ENCODE measurements around the gene UBE2E3. TPM values are rescaled to one million over a fixed set of nuclear protein-coding genes. Genes with fewer than 3 reads are reported as not detected.

The UBE2E3 gene
- total RNA-seq, 4 donors from 2014 or later: 61.2 to 114 (median 82.3) TPM

DNA sequence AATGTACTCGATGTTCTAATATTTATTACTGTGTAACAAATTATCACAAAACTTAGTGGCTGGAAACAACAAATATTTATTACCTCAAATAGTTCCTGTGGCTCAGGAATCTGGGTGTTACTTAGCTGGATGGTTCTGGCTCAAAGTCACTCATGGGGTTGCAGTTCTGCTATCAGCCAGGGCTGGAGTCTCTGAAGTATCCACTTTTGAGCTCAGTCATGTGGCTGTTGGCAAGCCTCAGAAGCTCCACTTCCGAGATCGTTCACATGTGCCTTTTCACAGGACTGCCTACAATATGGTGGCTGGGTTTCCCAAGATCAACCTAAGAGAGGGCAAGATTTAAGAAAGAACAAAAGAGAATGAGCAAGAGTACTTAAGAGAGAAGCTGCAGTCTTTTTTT lies 19.4 kb upstream of the UBE2E3 start:
- no peak for TF ChIP-seq CTCF (IDR thresholded peaks at IDR 0.05; ENCODE audit: low read depth)

GRCh38 chr2:180962727-180963314 lies 17.6 kb upstream of the UBE2E3 start:
- TF ChIP-seq CTCF (IDR thresholded peaks at IDR 0.05; ENCODE audit: low read depth): no peak

DNA sequence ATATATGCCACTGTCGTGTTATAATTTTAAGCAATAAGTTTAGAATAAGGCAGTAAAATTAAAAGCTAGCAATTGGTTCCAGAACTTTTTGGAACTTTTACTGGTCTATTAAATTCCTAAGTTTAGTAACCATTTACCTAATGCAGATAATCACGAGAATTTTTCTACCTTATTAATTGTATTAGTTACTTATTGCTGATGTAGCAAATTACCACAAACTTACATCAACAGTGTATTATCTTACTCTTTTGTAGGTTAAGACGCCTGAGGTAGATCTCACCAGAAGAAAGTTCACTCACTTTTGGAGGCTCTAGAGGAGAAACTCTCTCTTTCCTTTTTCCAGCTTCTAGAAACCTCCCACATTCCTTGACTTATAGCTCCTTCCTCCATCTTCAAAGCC lies 14.0 kb upstream of the UBE2E3 start:
- no peak for TF ChIP-seq CTCF (IDR thresholded peaks at IDR 0.05; ENCODE audit: low read depth)

- no peak for TF ChIP-seq CTCF (IDR thresholded peaks at IDR 0.05; ENCODE audit: low read depth)
These were observed 11.3 kb upstream of the UBE2E3 start for GRCh38 chr2:180969124-180969523.

DNA sequence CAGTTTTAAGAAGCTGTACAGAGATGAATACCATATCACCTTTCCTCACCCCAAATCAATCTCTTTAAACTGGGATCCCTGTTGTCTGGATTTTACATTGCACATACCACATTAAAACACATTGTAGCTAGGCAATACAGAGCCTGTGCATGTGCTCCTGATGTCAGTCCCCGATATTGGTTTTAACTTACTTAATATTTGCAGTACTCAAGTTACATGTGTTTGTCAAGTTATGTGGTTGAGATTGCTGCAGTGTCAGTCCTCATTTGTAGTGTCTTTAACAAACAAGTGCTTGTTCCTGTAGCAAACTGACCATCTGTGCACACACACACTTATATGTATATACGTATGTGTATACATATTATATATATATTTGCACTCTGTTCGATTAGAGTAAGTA lies 10.4 kb upstream of the UBE2E3 start:
- no peak for TF ChIP-seq CTCF (IDR thresholded peaks at IDR 0.05; ENCODE audit: low read depth)

DNA sequence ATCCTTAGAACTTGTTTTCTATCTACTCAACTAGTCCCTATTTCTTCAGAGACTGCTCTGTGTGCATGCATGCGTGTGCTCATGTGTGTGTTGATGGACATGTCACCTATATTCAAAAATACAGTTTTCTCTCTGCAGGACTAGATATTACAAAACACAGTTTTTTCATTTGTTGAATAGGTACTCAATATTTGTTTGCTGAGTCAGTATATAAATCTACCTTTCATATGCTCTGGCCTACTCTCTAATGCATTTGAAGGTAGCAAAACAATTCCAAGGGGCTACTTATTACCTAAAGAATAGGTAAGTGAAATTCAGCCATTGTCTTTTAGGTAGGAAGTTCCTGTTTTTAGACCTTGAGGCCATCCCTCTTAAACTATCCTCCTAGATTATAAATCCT lies 8.6 kb upstream of the UBE2E3 start:
- no peak for TF ChIP-seq CTCF (IDR thresholded peaks at IDR 0.05; ENCODE audit: low read depth)

DNA sequence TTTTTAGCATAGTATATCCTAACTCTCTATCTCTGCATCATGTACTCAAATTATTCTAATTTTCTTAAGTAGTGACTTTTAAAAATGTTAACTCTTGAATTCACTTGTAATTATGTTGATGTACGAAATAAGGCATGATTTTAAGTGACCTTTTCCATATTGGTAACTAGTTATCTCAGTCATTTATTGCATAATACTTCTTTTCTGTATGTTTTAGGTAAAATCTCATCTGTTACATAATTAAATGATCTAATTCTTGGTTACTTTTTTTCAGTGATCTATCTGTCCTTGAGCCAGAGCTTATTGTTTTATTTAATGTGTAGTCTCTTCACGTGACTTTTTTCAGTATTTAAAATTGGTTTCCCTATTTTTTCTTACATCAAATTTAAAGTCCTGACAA lies 4.8 kb upstream of the UBE2E3 start:
- no peak for TF ChIP-seq CTCF (IDR thresholded peaks at IDR 0.05; ENCODE audit: low read depth)

All from subcutaneous adipose tissue (tissue), 4 donors.